Activated T-helper 1 cell treated with anti-CD3 and anti-CD28 coated beads, Interleukin-12 subunit alpha, Interleukin-12 subunit beta, Interleukin-2, Interleukin-4 antibody, amounts not matched to agents 30 ng/mL and 10 ng/mL and 1 ng/mL, durations not matched to agents 14 hours and 24 hours and 36 hours (primary cell): ENCODE data around the gene FRMPD3. TPM values are rescaled to one million over a fixed set of nuclear protein-coding genes. Genes with fewer than 3 reads are reported as not detected.
"Not testable (repeated sequence)": the region's sequence is repeated elsewhere in the genome, so short reads cannot be mapped to it uniquely, and the experiment has no call there.

Experiments
- DNase-seq: peaks from one replicate; pipeline ENCODE4 v3.0.0; 2021; ENCODE audit warnings: low spot score
- H3K27ac Mint-ChIP-seq: one replicate; pipeline ENCODE4 v1.8.0; 2021; ENCODE audit warnings: mild to moderate bottlenecking, mixed read lengths
- H3K27me3 Mint-ChIP-seq: one replicate; pipeline ENCODE4 v1.8.0; 2022; ENCODE audit warnings: mild to moderate bottlenecking, moderate library complexity, mixed read lengths; ENCODE audit not compliant: insufficient read depth
- H3K36me3 Mint-ChIP-seq: one replicate; pipeline ENCODE4 v1.8.0; 2021; ENCODE audit warnings: low read depth, mixed read lengths
- H3K4me1 Mint-ChIP-seq: one replicate; pipeline ENCODE4 v1.8.0; 2021; ENCODE audit warnings: low read depth, mixed read lengths
- H3K4me3 Mint-ChIP-seq: one replicate; pipeline ENCODE4 v1.8.0; 2021; ENCODE audit warnings: mild to moderate bottlenecking, moderate library complexity, mixed read lengths
- H3K9me3 Mint-ChIP-seq: one replicate; pipeline ENCODE4 v1.8.0; 2021; ENCODE audit warnings: mixed read lengths
- intact Hi-C: fragments of 100-400 bp; cut with micrococcal nuclease; formaldehyde crosslinking; loops from one replicate; pipeline ENCODE4 v1.15.1; 2024
- total RNA-seq: library from RNA; stranded (reverse); gene quantifications from 2 replicates; pipeline ENCODE4 v1.2.3, GENCODE V29; 2022

The FRMPD3 gene
- total RNA-seq, 1 donor from 2014 or later: not detected

DNA sequence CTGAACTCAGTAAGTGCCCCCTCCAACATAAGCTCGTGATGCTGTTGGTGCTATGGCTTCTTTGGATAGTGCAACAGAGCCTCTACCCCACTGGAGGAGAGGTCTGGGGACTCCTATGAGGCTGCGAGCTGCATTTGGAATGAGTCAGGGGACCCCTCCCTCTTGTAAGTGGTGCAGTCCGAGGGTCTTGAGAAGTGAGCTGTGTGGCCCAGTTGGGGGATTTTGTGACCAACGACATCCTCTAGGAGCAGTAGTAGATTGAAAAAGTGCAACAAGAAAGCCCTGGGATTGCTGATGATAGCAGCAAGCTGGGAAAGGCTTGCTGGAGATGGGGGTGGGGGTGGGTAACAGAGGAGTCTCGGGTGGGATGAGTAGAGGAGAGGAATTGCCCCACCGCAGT lies 3.1 kb downstream of the FRMPD3 start:
- intact Hi-C loops: no loop called here
- Mint-ChIP-seq H3K36me3 (no peaks in the 10 kb centered on the region), H3K27ac (no peak overlapping the region), H3K4me3 (no peak overlapping the region), H3K27me3 (peaks cover 41% of the 10 kb centered on the region), H3K4me1 (peaks cover 6% of the 10 kb centered on the region), H3K9me3 (no peaks in the 10 kb centered on the region)
- no peak for DNase-seq

- no peaks in the 10 kb centered on the region for H3K36me3 Mint-ChIP-seq
- no peak overlapping the region for H3K4me3 Mint-ChIP-seq
- no peak for DNase-seq
- peaks cover 6% of the 10 kb centered on the region for H3K4me1 Mint-ChIP-seq
- no peaks in the 10 kb centered on the region for H3K9me3 Mint-ChIP-seq
- H3K27ac Mint-ChIP-seq: no peak overlapping the region
- intact Hi-C loops: no loop called here
- H3K27me3 Mint-ChIP-seq: peaks cover 30% of the 10 kb centered on the region
These were observed 4.8 kb downstream of the FRMPD3 start for GRCh38 chrX:107454302-107454701.

GRCh38 chrX:107457289-107457688 lies 7.8 kb downstream of the FRMPD3 start:
- no peaks in the 10 kb centered on the region for H3K9me3 Mint-ChIP-seq
- no peak for DNase-seq
- H3K27me3 Mint-ChIP-seq: peaks cover 10% of the 10 kb centered on the region
- no peak overlapping the region for H3K4me3 Mint-ChIP-seq
- H3K4me1 Mint-ChIP-seq: no peaks in the 10 kb centered on the region
- intact Hi-C loops: no loop called here
- H3K27ac Mint-ChIP-seq: no peak overlapping the region
- no peaks in the 10 kb centered on the region for H3K36me3 Mint-ChIP-seq

DNA sequence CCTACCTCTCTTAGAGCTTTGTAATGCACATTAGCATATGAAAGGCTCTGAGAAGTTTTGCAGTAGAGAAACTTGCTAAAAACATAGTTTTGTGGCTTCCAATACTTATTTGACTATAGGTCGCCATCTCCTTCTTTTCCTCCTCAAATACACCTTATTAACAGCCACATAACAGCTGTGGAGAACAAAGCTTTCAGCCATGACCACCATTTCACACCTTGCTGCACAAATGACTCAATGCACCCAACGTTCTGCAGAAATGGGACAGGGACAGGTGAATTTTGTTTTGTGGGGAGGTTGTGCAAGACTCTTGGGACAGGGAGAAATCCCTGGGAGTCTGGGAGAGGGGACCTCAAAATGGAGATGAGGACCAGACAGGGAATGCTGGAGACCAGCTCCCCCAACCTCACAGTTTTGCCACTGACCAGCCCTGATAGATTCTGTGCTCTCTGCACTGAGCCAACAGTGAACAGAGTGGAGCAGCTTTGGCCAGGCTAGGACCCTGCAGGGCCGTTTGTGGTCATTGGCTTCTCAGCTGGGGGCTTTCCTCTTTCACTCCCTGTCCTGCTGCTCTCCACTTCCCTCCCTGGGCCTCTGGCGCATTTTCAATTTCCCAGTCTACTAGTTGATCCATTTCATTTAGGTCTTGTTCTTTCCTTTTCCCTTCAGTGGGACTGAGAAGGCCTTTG lies 16.6 kb downstream of the FRMPD3 start:
- no peaks in the 10 kb centered on the region for H3K4me1 Mint-ChIP-seq
- intact Hi-C loops: no loop called here
- H3K27me3 Mint-ChIP-seq: peaks cover 6% of the 10 kb centered on the region
- DNase-seq: no peak
- no peaks in the 10 kb centered on the region for H3K36me3 Mint-ChIP-seq
- H3K4me3 Mint-ChIP-seq: no peak overlapping the region
- no peaks in the 10 kb centered on the region for H3K9me3 Mint-ChIP-seq
- no peak overlapping the region for H3K27ac Mint-ChIP-seq

GRCh38 chrX:107467271-107467670 lies 17.8 kb downstream of the FRMPD3 start:
- Mint-ChIP-seq H3K9me3 (no peaks in the 10 kb centered on the region), H3K27ac (no peak overlapping the region), H3K4me3 (no peak overlapping the region), H3K4me1 (no peaks in the 10 kb centered on the region), H3K36me3 (no peaks in the 10 kb centered on the region), H3K27me3 (peaks cover 6% of the 10 kb centered on the region)
- intact Hi-C loops: no loop called here
- no peak for DNase-seq

- H3K9me3 Mint-ChIP-seq: no peaks in the 10 kb centered on the region
- no peak overlapping the region for H3K4me3 Mint-ChIP-seq
- H3K27ac Mint-ChIP-seq: no peak overlapping the region
- DNase-seq: no peak
- no peaks in the 10 kb centered on the region for H3K36me3 Mint-ChIP-seq
- intact Hi-C loops: no loop called here
- no peaks in the 10 kb centered on the region for H3K4me1 Mint-ChIP-seq
- H3K27me3 Mint-ChIP-seq: peaks cover 2% of the 10 kb centered on the region
These were observed 20.7 kb downstream of the FRMPD3 start for GRCh38 chrX:107470198-107470597.

DNA sequence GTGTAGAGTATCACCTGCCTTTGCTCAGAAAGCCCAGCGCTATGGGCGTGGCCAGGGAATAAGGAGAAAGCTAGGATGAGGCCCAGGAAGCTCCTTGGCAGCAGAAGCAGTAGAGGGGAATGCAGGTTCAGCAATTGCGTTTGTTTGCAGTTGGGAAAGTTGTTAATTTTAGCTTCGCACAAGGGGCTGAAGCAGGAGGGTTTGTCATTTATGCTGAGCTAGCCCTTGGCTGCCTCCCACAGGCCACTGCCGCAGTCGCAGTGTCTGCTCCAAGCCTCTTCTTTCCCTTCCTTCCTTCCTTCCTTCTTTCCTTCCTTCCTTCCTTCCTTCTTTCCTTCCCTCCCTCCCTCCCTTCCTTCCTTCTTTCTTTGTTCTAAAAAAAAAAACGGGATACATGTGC lies 21.5 kb downstream of the FRMPD3 start:
- Mint-ChIP-seq H3K27me3 (peaks cover 2% of the 10 kb centered on the region), H3K36me3 (no peaks in the 10 kb centered on the region), H3K4me3 (no peak overlapping the region), H3K27ac (no peak overlapping the region), H3K4me1 (no peaks in the 10 kb centered on the region), H3K9me3 (no peaks in the 10 kb centered on the region)
- intact Hi-C loops: no loop called here
- DNase-seq: no peak

GRCh38 chrX:107471420-107471819 lies 22.0 kb downstream of the FRMPD3 start:
- H3K4me3 Mint-ChIP-seq, H3K4me1 Mint-ChIP-seq, H3K36me3 Mint-ChIP-seq, H3K9me3 Mint-ChIP-seq, DNase-seq, H3K27ac Mint-ChIP-seq, intact Hi-C loops, H3K27me3 Mint-ChIP-seq: not testable (repeated sequence)

DNA sequence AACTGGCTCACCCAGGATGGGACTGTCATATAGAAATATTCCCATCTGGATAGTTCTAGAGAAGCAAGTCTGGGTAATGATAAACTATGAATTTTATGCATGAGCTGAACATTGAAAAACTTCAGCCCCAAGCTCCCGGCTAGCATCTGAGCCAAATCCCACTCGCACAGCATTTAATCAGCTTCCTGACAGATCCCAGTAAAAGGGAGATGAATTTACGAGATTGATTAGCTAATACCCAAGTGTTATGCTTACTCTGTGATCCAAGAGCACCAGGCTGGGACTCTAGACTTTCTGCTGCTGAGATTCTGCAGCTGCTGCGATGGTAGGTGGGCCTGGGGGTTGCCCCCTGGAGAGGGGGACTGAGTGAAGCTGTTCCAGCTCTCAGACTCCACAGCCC lies 28.0 kb downstream of the FRMPD3 start:
- H3K9me3 Mint-ChIP-seq: no peaks in the 10 kb centered on the region

GRCh38 chrX:107480272-107480671 lies 30.8 kb downstream of the FRMPD3 start:
- Mint-ChIP-seq H3K4me3 (no peak overlapping the region), H3K27ac (no peak overlapping the region), H3K36me3 (no peaks in the 10 kb centered on the region), H3K4me1 (no peaks in the 10 kb centered on the region), H3K27me3 (peaks cover 10% of the 10 kb centered on the region), H3K9me3 (no peaks in the 10 kb centered on the region)
- intact Hi-C loops: no loop called here
- DNase-seq: no peak

More for the DNA sequence above, 28.0 kb downstream of the FRMPD3 start:
- Mint-ChIP-seq H3K36me3 (no peaks in the 10 kb centered on the region), H3K27me3 (peaks cover 8% of the 10 kb centered on the region), H3K27ac (no peak overlapping the region), H3K4me1 (no peaks in the 10 kb centered on the region), H3K4me3 (no peak overlapping the region)
- DNase-seq: no peak
- intact Hi-C loops: no loop called here

DNA sequence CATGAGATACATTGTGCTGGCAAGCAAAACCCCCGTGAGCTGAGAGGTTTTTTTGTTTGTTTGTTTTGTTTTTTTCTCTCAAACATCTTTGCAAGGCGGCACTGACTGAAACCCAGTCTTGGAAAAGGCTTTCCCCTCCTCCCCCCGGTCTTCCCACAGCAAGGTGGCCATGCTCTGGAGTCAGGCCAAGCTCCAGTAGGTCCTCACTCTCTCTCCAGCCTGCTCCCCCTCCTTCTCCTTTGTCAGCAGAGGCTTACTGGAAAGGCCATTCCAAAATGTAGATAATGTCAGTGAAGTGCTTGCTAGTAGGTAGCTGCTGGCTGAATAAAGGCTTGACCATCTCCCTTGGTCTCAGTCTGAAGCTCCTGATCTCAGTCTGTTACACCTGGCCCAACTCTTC lies 32.6 kb downstream of the FRMPD3 start:
- Mint-ChIP-seq H3K4me1 (no peaks in the 10 kb centered on the region), H3K27ac (peak overlapping the region; percentile 29), H3K9me3 (no peaks in the 10 kb centered on the region), H3K4me3 (no peak overlapping the region), H3K27me3 (peaks cover 10% of the 10 kb centered on the region), H3K36me3 (no peaks in the 10 kb centered on the region)
- DNase-seq: no peak
- intact Hi-C loops: no loop called here

- H3K36me3 Mint-ChIP-seq: no peaks in the 10 kb centered on the region
- intact Hi-C loops: no loop called here
- H3K4me3 Mint-ChIP-seq: no peak overlapping the region
- no peaks in the 10 kb centered on the region for H3K4me1 Mint-ChIP-seq
- no peak overlapping the region for H3K27ac Mint-ChIP-seq
- no peaks in the 10 kb centered on the region for H3K9me3 Mint-ChIP-seq
- H3K27me3 Mint-ChIP-seq: peaks cover 10% of the 10 kb centered on the region
- DNase-seq: no peak
These were observed 34.7 kb downstream of the FRMPD3 start for GRCh38 chrX:107484002-107484726.

- Mint-ChIP-seq H3K27ac (no peak overlapping the region), H3K36me3 (no peaks in the 10 kb centered on the region), H3K9me3 (no peaks in the 10 kb centered on the region), H3K27me3 (peaks cover 10% of the 10 kb centered on the region), H3K4me1 (no peaks in the 10 kb centered on the region), H3K4me3 (no peak overlapping the region)
- DNase-seq: no peak
- intact Hi-C loops: no loop called here
These were observed 35.6 kb downstream of the FRMPD3 start for GRCh38 chrX:107485013-107485412.
